NCI-H2029 treated with DMSO at 0.1 percent for 48 hours (cell line): ENCODE results near the gene IRF5.

ENCODE experiments used
- DNase-seq: peaks from one replicate; lab custom pipeline; 2025; lab: John Stamatoyannopoulos, UW

IRF5 gene

GRCh38 chr7:128921866-128922440 is 15.8 kb upstream of the IRF5 start:
- DNase-seq, result no peak

- DNase-seq, result no peak
Measured at GRCh38 chr7:128922496-128923410, 15.0 kb upstream of the IRF5 start.

- DNase-seq, result no peak
Measured at GRCh38 chr7:128923411-128923800, 14.3 kb upstream of the IRF5 start.

- DNase-seq, result no peak
Measured at GRCh38 chr7:128924707-128925588, 12.8 kb upstream of the IRF5 start.

- no peak for DNase-seq
Measured at GRCh38 chr7:128928159-128928813, 9.4 kb upstream of the IRF5 start.

- no peak for DNase-seq
Measured at GRCh38 chr7:128928882-128929788, 8.6 kb upstream of the IRF5 start.

GRCh38 chr7:128931190-128931798 is 6.4 kb upstream of the IRF5 start:
- DNase-seq, result no peak

- no peak for DNase-seq
Measured at GRCh38 chr7:128931965-128932861, 5.5 kb upstream of the IRF5 start.

- DNase-seq, result no peak
Measured at GRCh38 chr7:128932862-128933179, 4.9 kb upstream of the IRF5 start.

- no peak for DNase-seq
Measured at GRCh38 chr7:128933180-128933891, 4.4 kb upstream of the IRF5 start.

- no peak for DNase-seq
Measured at GRCh38 chr7:128934361-128935341, 3.1 kb upstream of the IRF5 start.

GRCh38 chr7:128935342-128935730 is 2.4 kb upstream of the IRF5 start:
- DNase-seq, result no peak

- DNase-seq, result no peak
Measured at GRCh38 chr7:128936798-128937197, 929 bp upstream of the IRF5 start.

GRCh38 chr7:128937271-128937646 is 468 bp upstream of the IRF5 start:
- DNase-seq, result no peak

GRCh38 chr7:128938544-128939074 is 882 bp downstream of the IRF5 start:
- DNase-seq, result no peak

- no peak for DNase-seq
Measured at GRCh38 chr7:128939075-128939860, 1.5 kb downstream of the IRF5 start.
